ENCODE measurements around the gene OR4A5. TPM values are rescaled to one million over a fixed set of nuclear protein-coding genes. Genes with fewer than 3 reads are reported as not detected.
"Not testable (repeated sequence)": the region's sequence is repeated elsewhere in the genome, so short reads cannot be mapped to it uniquely, and the experiment has no call there.

OR4A5 gene
- not detected in 2 replicates for total RNA-seq (2014; rRNA removed; shearing (Covaris generic))

- not testable (repeated sequence) for H3K27ac ChIP-seq; H3K36me3 ChIP-seq; H3K9me3 ChIP-seq (replicated peaks); H3K27me3 ChIP-seq; H3K4me1 ChIP-seq; H3K4me3 ChIP-seq; DNase-seq
These were observed at the start of gene OR4A5 for GRCh38 chr11:54706532-54706931. Gene OR4A5, plus strand, starts transcription at chr11:54706832. Its CDS starts 53 bp downstream, at chr11:54706885.

- not testable (repeated sequence) for H3K36me3 ChIP-seq; H3K4me1 ChIP-seq; H3K4me3 ChIP-seq; DNase-seq; H3K27me3 ChIP-seq; H3K27ac ChIP-seq; H3K9me3 ChIP-seq (replicated peaks)
These were observed 13.5 kb downstream of the OR4A5 start for GRCh38 chr11:54720094-54720493.

Other genes starting within 250 kb of the OR4A5 start
- not detected in 2 replicates for gene OR4C46, start 102.8 kb upstream of the OR4A5 start, total RNA-seq (2014; rRNA removed; shearing (Covaris generic))